ENCODE measurements around the gene XRN2.

DNA sequence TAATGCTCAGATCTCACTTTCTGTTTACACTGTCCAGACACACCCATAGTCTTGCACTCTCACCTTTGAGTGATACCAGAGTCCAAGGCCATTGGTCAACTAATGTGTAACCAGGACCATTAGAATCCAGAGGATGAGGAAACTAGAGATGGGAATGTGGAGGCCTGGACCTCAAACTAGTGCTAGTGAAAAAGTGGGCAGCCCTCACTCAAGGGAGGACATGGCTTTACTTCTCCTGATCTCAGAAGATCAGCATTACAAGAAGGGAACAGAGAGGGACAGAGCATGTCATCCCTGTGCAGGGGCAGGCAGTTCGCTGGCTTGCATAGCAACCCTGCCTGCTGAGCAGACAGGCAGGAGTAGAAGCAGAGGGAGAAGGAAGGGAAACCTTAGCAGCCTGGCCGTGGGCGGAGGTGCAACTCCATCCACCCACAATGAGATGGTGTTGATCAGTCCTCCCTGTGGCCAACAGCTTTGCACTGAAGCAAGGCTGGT, 22.6 kb upstream of the XRN2 start:
- TF ChIP-seq, protein P1, sequence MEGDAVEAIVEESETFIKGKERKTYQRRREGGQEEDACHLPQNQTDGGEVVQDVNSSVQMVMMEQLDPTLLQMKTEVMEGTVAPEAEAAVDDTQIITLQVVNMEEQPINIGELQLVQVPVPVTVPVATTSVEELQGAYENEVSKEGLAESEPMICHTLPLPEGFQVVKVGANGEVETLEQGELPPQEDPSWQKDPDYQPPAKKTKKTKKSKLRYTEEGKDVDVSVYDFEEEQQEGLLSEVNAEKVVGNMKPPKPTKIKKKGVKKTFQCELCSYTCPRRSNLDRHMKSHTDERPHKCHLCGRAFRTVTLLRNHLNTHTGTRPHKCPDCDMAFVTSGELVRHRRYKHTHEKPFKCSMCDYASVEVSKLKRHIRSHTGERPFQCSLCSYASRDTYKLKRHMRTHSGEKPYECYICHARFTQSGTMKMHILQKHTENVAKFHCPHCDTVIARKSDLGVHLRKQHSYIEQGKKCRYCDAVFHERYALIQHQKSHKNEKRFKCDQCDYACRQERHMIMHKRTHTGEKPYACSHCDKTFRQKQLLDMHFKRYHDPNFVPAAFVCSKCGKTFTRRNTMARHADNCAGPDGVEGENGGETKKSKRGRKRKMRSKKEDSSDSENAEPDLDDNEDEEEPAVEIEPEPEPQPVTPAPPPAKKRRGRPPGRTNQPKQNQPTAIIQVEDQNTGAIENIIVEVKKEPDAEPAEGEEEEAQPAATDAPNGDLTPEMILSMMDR (IDR thresholded peaks at IDR 0.05), result no peak
- TF ChIP-seq, protein P2, sequence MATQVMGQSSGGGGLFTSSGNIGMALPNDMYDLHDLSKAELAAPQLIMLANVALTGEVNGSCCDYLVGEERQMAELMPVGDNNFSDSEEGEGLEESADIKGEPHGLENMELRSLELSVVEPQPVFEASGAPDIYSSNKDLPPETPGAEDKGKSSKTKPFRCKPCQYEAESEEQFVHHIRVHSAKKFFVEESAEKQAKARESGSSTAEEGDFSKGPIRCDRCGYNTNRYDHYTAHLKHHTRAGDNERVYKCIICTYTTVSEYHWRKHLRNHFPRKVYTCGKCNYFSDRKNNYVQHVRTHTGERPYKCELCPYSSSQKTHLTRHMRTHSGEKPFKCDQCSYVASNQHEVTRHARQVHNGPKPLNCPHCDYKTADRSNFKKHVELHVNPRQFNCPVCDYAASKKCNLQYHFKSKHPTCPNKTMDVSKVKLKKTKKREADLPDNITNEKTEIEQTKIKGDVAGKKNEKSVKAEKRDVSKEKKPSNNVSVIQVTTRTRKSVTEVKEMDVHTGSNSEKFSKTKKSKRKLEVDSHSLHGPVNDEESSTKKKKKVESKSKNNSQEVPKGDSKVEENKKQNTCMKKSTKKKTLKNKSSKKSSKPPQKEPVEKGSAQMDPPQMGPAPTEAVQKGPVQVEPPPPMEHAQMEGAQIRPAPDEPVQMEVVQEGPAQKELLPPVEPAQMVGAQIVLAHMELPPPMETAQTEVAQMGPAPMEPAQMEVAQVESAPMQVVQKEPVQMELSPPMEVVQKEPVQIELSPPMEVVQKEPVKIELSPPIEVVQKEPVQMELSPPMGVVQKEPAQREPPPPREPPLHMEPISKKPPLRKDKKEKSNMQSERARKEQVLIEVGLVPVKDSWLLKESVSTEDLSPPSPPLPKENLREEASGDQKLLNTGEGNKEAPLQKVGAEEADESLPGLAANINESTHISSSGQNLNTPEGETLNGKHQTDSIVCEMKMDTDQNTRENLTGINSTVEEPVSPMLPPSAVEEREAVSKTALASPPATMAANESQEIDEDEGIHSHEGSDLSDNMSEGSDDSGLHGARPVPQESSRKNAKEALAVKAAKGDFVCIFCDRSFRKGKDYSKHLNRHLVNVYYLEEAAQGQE (IDR thresholded peaks at IDR 0.05; ENCODE audit: insufficient read depth in 1 of 2, low read depth in 2 of 2, low read length in 1 of 2), result no peak
- TF ChIP-seq POLR2AphosphoS5 (IDR thresholded peaks at IDR 0.05; ENCODE audit: low read depth, low read length) (no peak), TCF7L2 (IDR thresholded peaks at IDR 0.05; ENCODE audit: low read depth, low read length) (no peak)
